Heart left ventricle (tissue), 16 donors: Measurements from ENCODE around the gene TBX1. TPM values are rescaled to one million over a fixed set of nuclear protein-coding genes. Genes with fewer than 3 reads are reported as not detected.

ENCODE experiments used
- ATAC-seq, 4 donors: fragments of 200-7000 bp; cut with Tn5 transposase; one replicate each; pipeline ENCODE4 v1.9.1; 2020 to 2022; ENCODE audit warnings: moderate library complexity in 4 of 4, mild to moderate bottlenecking in 3 of 4, moderate number of reproducible peaks in 1 of 4
- DNase-seq, 5 donors: peaks; one replicate each; pipeline ENCODE4 v3.0.0-alpha.2; 2020
- H3K27ac ChIP-seq, 12 donors: fragments of 200-600 bp; sonication (generic) in 4 of 12; one replicate each; pipeline versions ENCODE4 v1.5.0 to v1.8.0; 2016 to 2022; ENCODE audit warnings: mild to moderate bottlenecking in 2 of 12
- H3K27me3 ChIP-seq, 9 donors: fragments of 200-600 bp; sonication (generic) in 2 of 9; one replicate each; pipeline versions ENCODE4 v1.5.1 to v1.8.0; 2016 to 2022; ENCODE audit warnings: mild to moderate bottlenecking in 3 of 9
- H3K36me3 ChIP-seq, 9 donors: fragments of 200-600 bp; sonication (generic) in 2 of 9; one replicate each; pipeline versions ENCODE4 v1.5.0 to v1.8.0; 2018 to 2022; ENCODE audit warnings: mild to moderate bottlenecking in 2 of 9
- H3K4me1 ChIP-seq, 12 donors: fragments of 200-600 bp; sonication (generic) in 4 of 12; one replicate each; pipeline versions ENCODE4 v1.5.0 to v1.8.0; 2016 to 2022; ENCODE audit warnings: mild to moderate bottlenecking in 3 of 12
- H3K4me3 ChIP-seq, 12 donors: fragments of 200-600 bp; sonication (generic) in 4 of 12; one replicate each; pipeline versions ENCODE4 v1.5.0 to v1.8.0; 2017 to 2022; ENCODE audit warnings: mild to moderate bottlenecking in 9 of 12, moderate library complexity in 4 of 12
- H3K9me3 ChIP-seq, 12 donors: fragments of 200-600 bp; sonication (generic) in 4 of 12; one replicate each; pipeline versions ENCODE4 v1.5.0 to v1.8.0; 2016 to 2022; ENCODE audit warnings: mild to moderate bottlenecking in 1 of 12
- CTCF ChIP-seq, 12 donors: fragments of 200-600 bp; sonication (generic) in 4 of 12; IDR thresholded peaks; one replicate each; pipeline versions ENCODE4 v1.5.0 to v1.8.0; 2018 to 2022; ENCODE audit warnings: antibody characterized with exemption in 12 of 12, mild to moderate bottlenecking in 5 of 12
- POLR2A ChIP-seq, 2 donors: fragments of 450-650 bp; IDR thresholded peaks; one replicate each; pipeline ENCODE4 v1.6.1; 2017; ENCODE audit warnings: antibody characterized with exemption in 2 of 2, mild to moderate bottlenecking in 2 of 2, moderate library complexity in 2 of 2
- WGBS, 4 donors: extraction: QIAGEN DNeasy Blood & Tissue Kit in 2 of 4; methylation state at CpG; one replicate each; pipeline versions ENCODE4 v1.1.5 to v1.1.7; 2013 to 2018; 5-methylcytosine and 5-hydroxymethylcytosine counted together
- intact Hi-C, 10 donors: fragments of 100-400 bp; cut with DNase I; formaldehyde crosslinking; loops; one replicate each; pipeline versions ENCODE4 v1.11.1 to v1.14.2; 2022
- polyA plus RNA-seq, 2 donors: library from polyadenylated mRNA; stranded (reverse); fragments of 200-250 nt; gene quantifications; one replicate each; pipeline ENCODE4 v1.2.3, GENCODE V29; 2013
- total RNA-seq, 9 donors: library from RNA; depleted of rRNA in 2 of 9; stranded (reverse); fragments of >200 nt in 2 of 9; fragmentation: NEBNext Ultra II Directional in 3 of 9; extraction: Animal tissue kit (Norgen Biotek cat#: 25700) in 3 of 9; gene quantifications; one replicate each; pipeline versions ENCODE4 v1.1.0 to v1.2.4, GENCODE V29; 2016 to 2023
- donor health status: ischemic (EF 13 %, LVEDD 7.1; RV severe dilation, severe dysfunction).
- donor health status: healthy with polysubstance abuse.
- donor health status: DM: no; HTN: yes; CAD: no.
- donor health status: DM: no; HTN: no; CAD: no.
- donor health status: ischemic (EF 25% LVEDD 6.9; RV normal size, moderate dysfunction).
- donor health status: ischemic (EF 25% LVEDD 5.7; RV mildly dilated, moderate dysfunction).
- donor health status: healthy.
- donor health status: DM: yes; HTN: yes; CAD: no.
- donor health status: ischemic (EF 35%, LVEDD 5.7; RV mildly dilated, moderate dysfunction).
- donor health status: nonischemic (EF 11% LVEDD 7.7; RV severe dilation, severe dysfunction).
- donor health status: DM: yes; HTN: yes; CAD: no.
- donor health status: PGD.
- donor health status: ischemic (EF 29% LVEDD 5.4; RV normal size, mild dysfunction).
- donor health status: nonischemic (EF 23%, LVEDD 6.1; RV moderate dilation, normal function).

Gene TBX1
- total and polyA plus RNA-seq, 11 donors = 0.11 to 3.1 (median 0.97) TPM; not detected in 1

DNA sequence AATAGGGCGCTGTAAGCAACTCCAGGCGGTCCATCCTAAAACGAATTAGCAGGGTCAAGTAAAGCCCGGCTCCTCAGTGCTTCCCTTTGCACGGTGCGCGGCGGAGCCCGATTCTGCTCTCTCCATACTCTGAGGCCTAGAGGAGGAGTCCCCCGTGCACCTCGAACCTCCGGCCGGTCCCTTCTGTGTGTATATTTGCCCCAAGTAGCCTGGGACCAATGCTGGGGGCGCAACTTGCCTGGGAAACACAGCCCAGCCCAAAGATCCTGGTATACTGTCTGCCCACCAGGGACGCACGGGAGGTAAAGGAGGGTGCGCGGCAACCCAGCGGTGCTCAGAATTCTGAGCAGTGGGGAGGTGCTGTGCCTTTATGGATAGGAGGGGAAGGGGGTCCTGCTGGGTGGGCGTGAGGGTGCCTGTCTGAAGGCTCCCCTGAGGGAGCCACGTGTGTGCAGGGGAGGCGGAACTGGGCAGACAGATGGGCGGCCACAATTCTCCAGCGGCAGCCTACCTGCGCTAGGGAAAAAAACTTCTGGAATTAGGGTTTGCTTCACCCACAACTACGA, 4.8 kb upstream of the TBX1 start:
- no peak overlapping the region for H3K27ac ChIP-seq
- 3 to 4% (median 4%) methylated on average over 15 to 26 of the region's 26 CpGs for WGBS, 4 donors
- peak overlapping the region in 1 of 12 donors; percentile 0 for H3K4me3 ChIP-seq
- no peak for ATAC-seq
- no peak for DNase-seq
- H3K4me1 ChIP-seq = peaks cover 0 to 47% (median 18%) of the 10 kb centered on the region in 12 donors
- intact Hi-C loops = no loop called here
- no peaks in the 10 kb centered on the region for H3K9me3 ChIP-seq
- peaks cover 55 to 84% (median 65%) of the 10 kb centered on the region in 9 donors for H3K27me3 ChIP-seq
- no peak for TF ChIP-seq POLR2A (IDR thresholded peaks at IDR 0.05)
- no peak for TF ChIP-seq CTCF (IDR thresholded peaks at IDR 0.05)
- no peaks in the 10 kb centered on the region for H3K36me3 ChIP-seq

DNA sequence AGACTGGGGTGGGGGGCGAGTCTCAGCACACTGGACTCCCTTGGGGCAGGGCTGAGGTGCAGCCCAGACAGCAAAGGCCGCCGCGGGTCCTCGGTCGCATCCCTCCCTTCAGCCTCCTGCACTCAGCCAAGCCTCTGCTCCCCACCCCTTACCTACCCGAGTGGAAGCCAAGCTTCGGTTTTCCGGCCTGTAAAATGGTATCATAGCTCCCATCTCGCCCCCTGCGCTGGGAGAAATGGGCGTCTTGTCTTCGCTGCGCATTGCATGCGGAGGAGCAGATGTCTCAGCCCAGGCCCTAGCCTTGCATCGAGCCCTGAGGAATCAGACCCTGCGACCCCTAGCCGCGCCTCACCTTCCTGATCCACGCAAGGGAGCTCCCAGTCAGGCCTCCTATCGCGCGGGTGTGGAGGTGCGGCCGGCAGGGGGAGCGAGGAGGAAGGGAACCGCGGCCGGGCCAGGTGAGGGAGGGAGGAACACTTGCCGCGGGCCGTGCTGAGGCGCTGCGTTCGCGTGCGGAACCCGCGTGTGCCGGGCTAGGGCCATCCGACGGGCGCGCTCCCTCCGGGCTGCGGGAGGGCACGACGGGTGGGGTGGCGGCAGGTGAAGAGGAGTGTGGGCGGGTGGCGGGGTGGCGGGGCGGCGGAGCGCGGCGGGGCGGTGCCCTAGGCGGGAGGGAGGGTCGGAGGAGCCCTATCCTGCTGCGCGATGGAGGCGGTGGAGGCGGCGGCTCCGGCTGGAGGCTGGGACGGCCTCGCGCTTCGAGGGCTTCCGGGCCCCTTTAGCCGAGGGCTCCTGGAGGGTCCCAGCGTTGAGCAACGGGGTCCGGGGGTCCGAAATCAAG, 4.1 kb upstream of the TBX1 start:
- no peaks in the 10 kb centered on the region for H3K36me3 ChIP-seq
- DNase-seq (peak in 1 of 5 donors; percentile 59), ATAC-seq (peak in 2 of 4 donors; percentile 44 to 48)
- no peaks in the 10 kb centered on the region for H3K9me3 ChIP-seq
- H3K4me3 ChIP-seq = peak overlapping the region in 9 of 12 donors; percentile 0 to 50 (median 20)
- no peak overlapping the region for H3K27ac ChIP-seq
- H3K27me3 ChIP-seq = peaks cover 57 to 83% (median 70%) of the 10 kb centered on the region in 9 donors
- intact Hi-C loops = no loop called here
- TF ChIP-seq CTCF (IDR thresholded peaks at IDR 0.05) = peak; percentile 13 to 50 (median 34)
- TF ChIP-seq POLR2A (IDR thresholded peaks at IDR 0.05) = no peak
- WGBS, 4 donors = 3 to 5% (median 4%) methylated on average over 48 to 76 of the region's 76 CpGs
- peaks cover 0 to 53% (median 18%) of the 10 kb centered on the region in 12 donors for H3K4me1 ChIP-seq

DNA sequence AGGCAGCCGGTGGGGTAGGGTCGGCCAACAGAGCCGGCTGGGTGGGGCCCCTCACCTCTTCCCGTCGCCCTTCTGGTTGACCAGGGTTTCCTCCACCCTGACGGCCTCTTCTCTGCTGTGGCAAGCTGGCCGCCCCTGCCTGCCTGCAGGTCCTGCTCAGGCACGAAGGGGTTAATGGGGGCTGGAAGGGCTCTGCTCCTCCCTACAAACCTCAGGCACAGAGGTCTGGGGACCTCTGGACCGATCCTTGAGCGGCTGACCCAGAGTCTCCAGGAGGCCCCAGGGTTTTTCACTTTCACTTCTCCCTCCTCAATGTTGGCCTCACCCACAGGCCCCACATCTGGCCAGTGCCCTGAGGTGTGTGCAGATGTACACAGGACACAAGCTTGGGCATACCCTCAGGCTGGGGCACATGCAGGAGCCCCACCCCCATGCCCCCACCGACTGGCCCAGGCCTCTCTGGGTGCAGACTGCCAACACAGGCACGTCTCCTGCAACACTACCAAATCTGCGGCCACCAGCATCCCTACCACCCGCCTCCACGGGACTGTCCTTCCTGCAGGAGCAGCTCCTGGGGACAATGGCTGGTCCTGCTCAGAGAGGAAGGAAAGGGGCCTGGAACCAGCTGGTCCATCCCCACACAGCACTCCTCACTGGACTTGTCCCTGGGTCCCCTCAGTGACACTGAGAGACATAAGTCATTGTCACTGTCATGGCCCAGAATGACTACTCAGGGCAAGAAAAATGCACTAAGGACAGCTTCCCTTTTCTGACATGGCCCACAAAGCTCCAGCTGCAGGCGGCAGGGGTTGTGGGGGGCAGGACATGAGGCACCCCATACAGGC, 3.2 kb upstream of the TBX1 start:
- no peak overlapping the region for H3K27ac ChIP-seq
- H3K4me3 ChIP-seq = peak overlapping the region in 9 of 12 donors; percentile 0 to 50 (median 20)
- ATAC-seq (no peak), DNase-seq (no peak)
- no peaks in the 10 kb centered on the region for H3K36me3 ChIP-seq
- peaks cover 0 to 54% (median 18%) of the 10 kb centered on the region in 12 donors for H3K4me1 ChIP-seq
- no peaks in the 10 kb centered on the region for H3K9me3 ChIP-seq
- 34 to 44% (median 39%) methylated on average over 13 to 16 of the region's 16 CpGs for WGBS, 4 donors
- no peak for TF ChIP-seq CTCF (IDR thresholded peaks at IDR 0.05)
- no peak for TF ChIP-seq POLR2A (IDR thresholded peaks at IDR 0.05)
- peaks cover 57 to 90% (median 79%) of the 10 kb centered on the region in 9 donors for H3K27me3 ChIP-seq
- intact Hi-C loops = no loop called here
